ENCODE data around the gene ZNF532. TPM values are rescaled to one million over a fixed set of nuclear protein-coding genes. Genes with fewer than 3 reads are reported as not detected.
A peak's percentile ranks its signal among the peaks of the same experiment; 100 is the strongest.
"Not testable (repeated sequence)": the region's sequence is repeated elsewhere in the genome, so short reads cannot be mapped to it uniquely, and the experiment has no call there.

The ZNF532 gene
- total RNA-seq, 1 experiment from 2014 or later: 16.6 TPM

DNA sequence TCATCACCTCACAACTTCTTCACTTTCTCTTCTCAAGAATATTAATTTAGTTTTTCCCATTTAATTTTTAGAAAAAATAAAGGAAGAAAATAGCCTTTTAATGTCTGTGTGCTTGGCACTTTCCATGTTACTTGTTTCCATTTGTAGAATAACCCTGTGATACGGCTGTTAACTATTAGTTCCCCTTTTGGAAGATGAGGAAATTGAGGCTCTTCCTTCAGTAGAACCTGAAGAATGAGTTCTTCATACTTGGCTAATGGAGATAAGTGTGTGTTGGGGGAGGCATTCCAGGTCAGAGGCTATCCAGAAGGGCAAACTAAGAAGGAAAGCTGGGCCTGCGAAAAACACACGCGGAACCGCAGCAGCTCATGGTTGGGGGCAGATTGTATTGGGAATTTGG, 38.3 kb downstream of the ZNF532 start:
- no peak for DNase-seq (ENCODE audit: low read depth)

DNA sequence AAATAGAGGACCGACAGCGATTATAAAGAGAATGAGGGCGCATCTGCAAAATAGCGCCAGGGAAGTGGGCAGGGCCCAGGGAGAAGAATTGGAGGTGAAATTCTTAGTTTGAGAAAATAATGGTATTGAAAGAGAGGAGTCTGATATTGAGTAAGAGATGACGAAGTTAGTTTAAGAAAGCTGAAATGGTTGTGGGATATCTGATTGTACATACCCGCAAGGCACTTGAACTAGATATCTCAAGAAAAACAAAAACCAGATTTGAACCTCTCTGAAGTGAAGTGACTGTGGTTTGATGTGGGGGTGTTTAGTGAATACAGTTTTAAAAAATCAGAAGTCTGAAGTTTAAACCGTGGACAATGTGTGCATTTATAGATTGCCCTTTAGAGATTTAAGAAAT, 38.9 kb downstream of the ZNF532 start:
- DNase-seq (ENCODE audit: low read depth): no peak

DNA sequence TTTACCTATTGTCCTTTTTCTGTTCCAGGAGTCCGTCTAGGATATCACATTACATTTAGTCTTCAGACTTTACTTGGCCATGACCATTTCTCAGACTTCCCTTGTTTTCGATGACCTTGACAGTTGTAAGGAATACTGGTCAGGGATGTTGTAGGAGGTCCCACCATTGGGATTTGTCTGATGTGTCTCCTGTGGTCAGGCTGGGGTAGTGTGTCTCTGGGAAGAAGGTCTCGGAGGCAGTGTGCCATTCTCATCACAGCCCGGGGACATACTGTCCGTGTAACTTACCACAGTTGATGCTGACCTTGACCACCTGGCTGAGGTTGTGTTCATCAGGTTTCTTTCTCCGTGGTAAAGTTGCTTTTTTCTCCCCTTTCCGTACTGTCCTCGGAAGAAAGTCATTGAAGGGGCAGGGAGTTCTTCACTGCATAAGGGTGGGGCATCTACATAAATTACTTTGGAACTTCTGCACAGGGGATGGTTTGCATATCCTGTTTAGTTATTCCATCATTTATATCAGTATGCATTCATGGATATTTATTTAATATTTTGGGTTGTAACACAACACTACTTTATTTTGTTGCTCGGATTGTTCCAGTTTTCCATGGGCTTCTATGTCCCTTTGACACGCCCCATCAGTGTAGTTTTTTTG, 41.2 kb downstream of the ZNF532 start:
- no peak for DNase-seq (ENCODE audit: low read depth)

DNA sequence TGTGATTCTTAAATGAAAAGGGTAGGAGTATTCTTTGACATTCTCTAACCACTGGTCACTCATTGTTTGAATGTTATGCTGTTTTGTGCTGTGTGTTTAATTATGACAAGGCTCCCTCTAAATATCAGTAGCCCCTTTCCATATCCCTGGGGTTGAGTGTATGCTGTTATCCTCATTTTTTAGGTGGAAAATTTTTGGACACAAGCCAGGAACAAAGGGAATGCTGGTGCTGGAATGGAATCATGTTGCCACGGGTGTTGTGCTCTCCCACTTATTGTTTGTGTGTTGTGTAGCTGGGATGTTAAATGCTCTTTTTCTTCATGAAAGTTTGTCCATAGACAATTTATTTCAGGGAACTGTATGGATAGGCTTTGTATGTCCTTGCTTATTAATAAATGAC, 43.3 kb downstream of the ZNF532 start:
- no peak for DNase-seq (ENCODE audit: low read depth)

DNA sequence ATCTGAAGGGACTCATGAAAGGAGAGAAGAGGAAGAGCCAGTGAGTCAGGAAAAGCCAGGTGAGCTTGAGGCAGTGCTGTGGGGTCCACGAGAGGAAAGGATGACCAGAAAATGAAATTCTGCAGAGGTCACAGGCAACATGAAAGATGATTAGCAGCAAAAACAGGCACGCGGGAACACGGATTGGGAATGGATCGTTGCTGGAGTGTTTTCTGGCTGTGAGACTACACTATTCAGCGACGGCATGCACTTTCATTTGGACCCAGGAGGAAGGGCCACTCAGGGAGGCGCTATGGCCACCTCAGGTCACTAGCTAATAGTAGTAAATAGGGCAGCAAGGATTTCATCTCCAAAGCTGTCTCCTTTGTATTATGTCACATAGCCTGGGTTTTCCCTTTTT, 44.8 kb downstream of the ZNF532 start:
- DNase-seq (ENCODE audit: low read depth): no peak

DNA sequence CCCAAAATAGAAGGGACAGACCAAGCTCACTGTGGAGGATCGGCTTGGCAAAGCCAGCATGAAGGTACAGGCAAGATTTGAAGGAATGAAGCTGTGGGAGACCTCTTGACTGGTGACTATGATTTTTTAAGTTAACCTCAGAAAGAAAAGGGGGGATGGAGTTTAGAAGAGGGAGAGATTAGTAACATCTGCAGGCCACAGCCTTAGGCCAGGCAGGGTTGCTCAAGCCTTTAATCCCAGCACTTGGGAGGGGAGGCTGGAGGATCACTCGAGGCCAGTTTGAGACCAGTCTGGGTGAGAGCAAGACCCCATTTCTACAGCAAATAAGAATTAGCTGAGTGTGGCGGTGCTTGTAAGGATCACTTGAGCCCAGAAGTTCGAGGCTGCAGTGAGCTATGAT, 46.6 kb downstream of the ZNF532 start:
- no peak for DNase-seq (ENCODE audit: low read depth)

DNA sequence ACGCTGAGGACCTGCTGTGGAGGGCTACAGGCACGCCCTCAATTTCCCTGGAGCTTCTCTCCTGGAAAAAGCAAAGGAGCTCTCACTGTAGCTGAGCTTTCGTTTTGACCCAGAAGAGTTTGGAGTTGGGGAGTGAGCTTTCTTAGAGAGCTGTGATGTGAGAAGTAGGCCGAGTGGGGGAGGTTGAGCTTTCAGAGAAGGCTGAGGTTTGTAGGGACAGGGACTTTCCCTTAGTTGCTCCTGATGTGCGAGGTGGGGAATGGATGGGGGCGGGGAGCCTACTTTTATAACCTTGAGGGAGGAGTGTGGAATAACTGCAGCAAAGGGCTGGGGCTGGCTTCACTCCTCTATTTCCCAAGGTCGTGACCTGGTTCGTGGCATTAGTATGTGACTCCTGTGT, 47.1 kb downstream of the ZNF532 start:
- DNase-seq (ENCODE audit: low read depth): peak; percentile 14

DNA sequence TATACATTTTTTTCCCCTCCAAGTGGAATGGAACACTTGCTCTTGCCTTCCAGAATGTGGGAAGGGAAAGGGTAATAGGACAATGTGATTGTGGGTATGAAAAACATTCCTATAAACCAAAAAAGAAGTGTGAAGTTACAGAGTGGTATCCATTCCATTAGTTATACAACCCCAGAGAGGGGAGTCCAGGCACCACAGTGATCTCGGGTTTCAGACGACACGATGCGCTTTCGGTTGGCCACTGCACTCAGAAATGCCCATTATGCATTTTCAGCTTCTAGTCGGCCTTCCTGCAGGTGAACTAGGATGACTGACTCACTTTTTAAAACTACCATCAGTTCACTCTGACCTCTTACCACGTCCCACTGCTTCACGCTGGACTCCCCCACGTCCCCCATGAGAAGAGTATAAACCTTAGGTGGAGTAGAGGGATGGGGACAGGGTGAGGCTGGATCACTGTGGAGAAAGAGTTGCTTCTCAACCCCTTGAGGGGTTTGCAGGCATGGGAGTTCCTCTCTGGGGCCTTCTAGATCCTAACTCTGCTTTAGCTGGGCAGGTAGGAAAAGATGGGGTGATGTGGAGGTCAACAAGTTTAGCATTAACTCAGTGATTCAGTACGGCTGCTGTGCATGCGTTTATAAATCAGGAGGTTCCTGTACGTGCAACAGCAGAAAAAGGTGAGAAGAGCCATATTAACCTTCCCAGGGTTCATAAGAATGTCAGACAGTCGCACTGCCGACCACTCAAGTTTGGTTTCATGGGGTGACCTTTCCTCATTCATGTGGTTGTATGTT, 50.5 kb downstream of the ZNF532 start:
- DNase-seq (ENCODE audit: low read depth): no peak

DNA sequence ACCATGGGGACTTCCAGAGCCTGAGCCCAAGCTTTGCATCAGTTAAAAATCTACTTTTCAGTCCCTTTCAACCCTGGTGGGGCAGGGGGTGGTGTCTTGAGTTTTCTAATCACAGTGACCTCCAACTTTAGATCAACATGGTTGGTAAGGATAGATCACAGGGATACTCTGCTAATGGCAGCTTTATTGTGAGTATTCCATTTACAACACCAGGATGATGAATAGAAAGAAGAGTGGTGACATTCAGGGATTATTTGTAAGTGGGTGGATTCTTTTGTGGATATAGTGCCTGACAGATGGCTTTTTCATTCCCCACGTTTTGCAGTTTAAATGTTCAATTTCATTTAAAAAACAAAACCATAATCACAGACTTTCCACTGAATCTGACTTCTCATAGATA, 51.3 kb downstream of the ZNF532 start:
- DNase-seq (ENCODE audit: low read depth): no peak

DNA sequence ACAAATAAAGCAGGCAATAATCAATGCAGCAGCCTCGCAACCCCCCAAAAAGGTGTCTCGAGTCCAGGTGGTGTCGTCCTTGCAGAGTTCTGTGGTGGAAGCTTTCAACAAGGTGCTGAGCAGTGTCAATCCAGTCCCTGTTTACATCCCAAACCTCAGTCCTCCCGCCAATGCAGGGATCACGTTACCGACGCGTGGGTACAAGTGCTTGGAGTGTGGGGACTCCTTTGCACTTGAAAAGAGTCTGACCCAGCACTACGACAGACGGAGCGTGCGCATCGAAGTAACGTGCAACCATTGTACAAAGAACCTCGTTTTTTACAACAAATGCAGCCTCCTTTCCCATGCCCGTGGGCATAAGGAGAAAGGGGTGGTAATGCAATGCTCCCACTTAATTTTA, 55.3 kb downstream of the ZNF532 start:
- DNase-seq (ENCODE audit: low read depth): not testable (repeated sequence)

DNA sequence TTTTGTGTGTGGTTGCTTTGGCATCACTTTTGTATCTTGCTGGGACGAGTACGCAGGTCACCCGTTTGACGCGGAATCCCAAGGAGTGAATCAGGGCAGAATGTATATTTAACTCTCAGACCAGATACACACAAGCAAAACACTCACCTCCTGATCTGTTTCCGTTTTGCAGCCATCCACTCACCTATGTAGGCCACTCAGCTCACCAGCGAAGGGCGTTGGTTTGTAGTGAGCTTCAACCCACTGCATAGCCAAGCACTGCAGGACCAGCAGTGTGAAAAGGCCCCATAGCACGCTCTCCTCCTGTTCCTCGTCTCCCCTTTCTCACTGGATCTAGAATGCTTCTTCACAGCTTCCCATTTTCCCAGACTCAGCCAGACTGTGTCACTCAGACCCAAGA, 58.3 kb downstream of the ZNF532 start:
- DNase-seq (ENCODE audit: low read depth): no peak

DNA sequence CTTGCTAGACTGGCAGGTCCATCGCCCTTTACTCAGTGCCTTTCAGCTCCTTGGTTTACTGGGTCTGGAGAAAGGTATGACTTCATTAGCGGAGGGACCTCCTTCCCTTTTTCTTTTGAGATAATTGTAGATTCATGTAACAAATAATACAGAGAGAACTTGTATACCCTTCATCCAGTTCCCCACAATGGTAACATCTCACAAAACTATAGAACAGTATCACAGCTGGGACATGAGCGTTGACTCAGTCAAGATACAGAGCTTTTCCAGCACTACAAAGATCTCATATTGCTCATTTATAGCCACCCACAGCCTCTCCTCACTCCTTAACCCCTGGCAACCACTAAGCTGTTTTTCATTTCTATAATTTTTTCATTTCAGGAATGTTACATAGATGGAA, 59.8 kb downstream of the ZNF532 start:
- DNase-seq (ENCODE audit: low read depth): no peak

DNA sequence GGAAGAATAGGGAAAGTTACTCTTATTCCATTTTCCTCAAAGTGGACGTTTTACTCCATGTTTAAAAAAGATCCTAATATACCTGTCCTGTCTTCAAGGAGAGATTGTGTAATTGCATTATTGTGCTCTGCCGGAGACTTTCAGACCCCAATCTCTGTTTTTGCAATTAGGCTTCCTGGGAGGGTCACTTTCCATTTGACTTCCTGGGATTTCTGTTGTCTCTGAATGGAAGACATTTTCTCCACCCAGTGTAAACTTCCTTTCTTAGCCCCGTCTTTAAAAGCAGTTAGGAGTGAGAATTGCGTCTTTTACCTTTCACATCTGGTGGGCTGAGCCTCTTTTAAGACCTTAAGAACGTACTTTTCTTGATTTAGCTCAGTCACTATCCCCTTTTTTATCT, 63.0 kb downstream of the ZNF532 start:
- no peak for DNase-seq (ENCODE audit: low read depth)

DNA sequence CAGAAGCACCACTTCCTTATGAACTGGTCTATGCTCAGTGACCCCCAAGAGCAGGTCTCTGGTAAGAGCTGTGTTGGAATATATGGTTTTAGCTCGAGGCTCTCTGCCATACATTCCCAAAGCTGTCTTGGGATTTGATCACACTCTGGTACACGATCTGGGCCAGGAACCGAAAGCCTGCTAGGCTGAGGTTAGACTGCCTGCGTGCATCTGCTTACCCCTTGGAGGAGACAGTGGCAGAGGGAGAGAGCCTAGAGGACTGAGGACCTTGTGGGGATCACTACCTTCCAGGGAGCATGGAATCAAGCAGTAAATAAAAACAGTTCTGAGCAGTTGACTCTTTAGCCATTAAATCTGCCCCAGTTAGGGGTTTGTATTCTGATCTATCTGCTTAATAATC, 63.7 kb downstream of the ZNF532 start:
- no peak for DNase-seq (ENCODE audit: low read depth)

DNA sequence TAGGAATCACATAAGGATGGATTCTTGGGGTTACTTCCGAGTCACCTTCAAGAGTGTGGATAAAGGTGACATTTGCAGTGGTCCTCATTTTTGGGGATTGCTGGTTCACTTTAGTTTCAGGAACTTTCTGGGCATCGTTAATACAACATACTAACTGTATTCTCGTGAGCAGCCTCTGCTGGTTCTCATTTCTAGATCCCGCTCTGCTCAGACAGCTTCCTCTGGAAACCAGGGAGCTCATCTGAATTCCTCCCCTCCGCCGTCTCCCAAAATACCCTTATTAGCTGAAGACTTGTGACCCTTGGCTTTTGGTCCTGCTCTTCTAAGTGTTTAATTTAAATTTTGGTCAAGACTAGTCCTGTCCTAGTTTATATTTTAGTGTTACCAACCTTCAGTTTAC, 64.5 kb downstream of the ZNF532 start:
- DNase-seq (ENCODE audit: low read depth): no peak

DNA sequence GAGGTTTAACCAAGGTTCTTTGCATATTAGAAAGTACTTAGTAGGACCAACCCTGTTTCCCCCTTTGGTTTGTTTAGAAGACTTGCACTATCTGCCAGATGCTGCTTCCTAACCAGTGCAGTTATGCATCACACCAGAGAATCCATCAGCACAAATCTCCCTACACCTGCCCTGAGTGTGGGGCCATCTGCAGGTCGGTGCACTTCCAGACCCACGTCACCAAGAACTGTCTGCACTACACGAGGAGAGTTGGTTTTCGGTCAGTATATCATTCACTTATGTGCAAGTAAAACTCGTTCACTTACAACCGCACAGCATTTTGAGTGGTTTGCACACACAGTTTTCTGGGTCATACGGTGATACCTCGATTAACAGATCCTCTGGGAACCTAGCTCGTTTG, 69.7 kb downstream of the ZNF532 start:
- DNase-seq (ENCODE audit: low read depth): no peak

DNA sequence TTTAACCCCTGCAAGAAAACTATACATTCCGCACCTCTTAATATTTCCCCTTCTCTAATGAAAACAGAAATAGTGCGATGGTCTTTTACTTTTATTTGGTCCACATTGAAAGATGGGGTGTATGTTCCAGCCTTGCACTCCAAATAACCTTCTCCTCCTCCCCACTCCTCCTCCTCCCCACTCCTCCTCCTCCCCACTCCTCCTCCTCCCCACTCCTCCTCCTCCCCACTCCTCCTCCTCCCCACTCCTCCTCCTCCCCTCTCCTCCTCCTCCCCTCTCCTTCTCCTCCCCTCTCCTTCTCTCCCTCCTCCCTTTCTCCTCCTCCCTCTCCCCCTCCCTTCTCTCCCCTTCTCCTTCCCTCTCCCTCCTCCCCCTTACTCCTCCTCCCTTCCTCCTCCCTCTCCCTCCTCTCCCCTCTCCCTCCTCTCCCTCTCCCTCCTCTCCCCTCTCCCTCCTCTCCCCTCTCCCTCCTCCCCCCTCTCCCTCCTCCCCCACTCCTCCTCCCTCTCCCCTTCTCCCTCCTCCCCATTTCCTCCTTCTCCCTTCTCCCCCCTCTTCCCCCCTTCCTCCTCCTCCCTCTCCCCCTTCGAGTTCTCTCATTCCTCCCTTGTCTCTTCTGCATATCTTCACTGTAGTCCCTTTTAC, 70.4 kb downstream of the ZNF532 start:
- no peak for DNase-seq (ENCODE audit: low read depth)

DNA sequence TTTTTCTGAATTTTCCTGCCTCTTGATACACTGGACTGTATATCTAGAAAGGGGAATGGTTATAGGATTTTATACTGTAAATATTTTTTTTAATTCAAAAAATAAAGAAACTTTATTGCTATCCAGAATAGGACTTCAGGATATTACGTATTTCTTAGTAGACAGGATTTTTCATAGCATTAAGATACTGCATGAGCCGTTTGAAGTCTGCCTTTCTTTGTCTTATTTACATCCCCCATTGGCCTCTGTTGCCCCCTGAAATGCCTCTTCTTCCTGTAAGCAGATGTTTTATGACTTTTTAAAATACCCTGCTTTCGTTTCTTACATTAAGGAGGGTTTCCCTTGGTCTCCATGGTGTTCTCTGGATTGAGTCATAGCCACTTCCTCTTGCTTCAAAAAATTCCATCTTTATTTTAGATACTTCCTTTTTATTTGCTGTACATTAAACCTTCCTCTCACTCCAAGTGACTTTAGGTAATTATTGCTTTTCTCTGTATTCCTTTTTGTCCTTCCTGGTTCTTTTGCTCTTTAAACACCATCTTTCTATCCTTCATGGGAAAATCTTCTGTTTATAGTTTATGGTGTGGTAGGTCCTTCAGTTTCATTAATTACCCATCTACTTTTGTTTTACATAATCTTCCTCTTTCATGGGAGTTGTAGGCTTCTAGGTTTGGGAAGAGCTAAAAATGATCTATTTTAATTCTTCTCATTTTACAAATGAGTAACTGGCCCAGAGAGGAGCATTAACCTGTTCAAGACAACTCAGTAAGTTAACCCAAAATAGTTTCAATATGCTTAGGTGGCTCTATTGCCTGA, 72.6 kb downstream of the ZNF532 start:
- peak; percentile 23 for DNase-seq (ENCODE audit: low read depth)

DNA sequence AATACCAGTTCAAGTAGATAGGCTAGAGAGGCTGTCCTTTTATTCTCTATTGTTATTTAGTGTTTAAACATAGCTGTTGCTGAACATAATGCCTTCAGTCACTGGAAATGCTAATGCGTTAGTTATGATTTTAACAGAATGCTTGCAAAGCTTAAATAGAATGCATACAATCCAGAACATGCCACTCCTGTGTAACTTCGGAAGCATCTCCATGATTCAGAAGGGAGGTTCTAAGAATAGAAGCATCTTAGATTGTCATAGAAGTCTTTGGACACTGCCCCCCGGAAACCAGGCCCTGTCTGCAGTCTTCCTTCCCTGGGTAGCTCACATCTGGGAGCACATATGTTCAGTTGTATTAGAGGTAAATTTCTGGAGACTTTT, 73.2 kb downstream of the ZNF532 start:
- DNase-seq (ENCODE audit: low read depth): no peak

DNA sequence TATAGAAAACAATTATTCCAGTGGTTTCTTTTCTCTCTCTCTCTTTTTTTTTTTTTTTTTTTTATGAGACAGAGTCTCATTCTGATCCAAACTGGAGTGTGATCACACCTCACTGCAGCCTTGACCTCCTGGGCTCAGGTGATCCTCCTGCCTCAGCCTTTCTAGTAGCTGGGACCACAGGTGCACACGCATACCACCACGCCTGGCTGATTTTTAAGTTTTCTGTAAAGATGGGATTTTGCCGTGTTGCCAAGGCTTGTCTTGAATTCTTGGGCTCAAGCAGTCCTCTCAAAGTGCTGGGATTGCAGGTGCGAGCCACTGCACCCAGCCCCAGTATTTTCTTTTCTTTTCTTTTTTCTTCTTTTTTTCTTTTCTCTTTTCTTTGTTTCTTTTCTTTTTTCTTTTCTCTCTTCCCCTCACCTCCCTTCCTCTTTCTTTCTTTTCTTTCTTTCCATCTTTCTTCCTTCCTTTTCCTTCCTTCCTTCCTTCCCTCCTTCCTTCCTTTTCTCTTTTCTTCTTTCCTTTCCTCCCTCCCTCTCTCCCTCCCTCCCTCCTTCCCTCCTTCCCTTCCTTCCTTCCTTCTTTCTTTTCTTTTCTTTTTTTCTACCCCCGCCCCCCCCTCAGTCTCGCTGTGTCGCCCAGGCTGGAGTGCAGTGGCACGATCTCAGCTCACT, 76.9 kb downstream of the ZNF532 start:
- DNase-seq (ENCODE audit: low read depth): no peak

DNA sequence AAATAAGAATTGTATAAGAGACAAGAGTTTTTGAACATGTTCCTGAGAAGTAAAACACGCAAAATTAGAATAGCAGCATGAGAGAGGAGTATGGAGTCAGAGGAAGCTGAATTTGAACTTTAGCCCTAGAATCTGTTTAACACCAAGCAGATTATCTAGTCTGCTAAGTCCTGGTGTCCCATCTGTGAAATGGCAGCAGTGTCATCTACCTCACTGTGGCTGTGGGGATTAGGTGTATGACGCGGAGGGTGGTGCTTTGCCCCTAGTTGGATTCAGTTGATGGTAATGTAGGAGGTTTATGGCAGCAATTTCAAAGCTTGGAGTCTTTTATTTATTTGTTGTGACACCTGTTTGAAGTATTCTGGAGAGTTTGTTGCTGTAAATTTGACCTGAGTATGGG, 79.2 kb downstream of the ZNF532 start:
- no peak for DNase-seq (ENCODE audit: low read depth)
